ENCODE data around the gene AOPEP. TPM values are rescaled to one million over a fixed set of nuclear protein-coding genes. Genes with fewer than 3 reads are reported as not detected.
A peak's percentile ranks its signal among the peaks of the same experiment; 100 is the strongest.

Gene AOPEP
- total RNA-seq, 1 donor from 2014 or later: 75.3 TPM

DNA sequence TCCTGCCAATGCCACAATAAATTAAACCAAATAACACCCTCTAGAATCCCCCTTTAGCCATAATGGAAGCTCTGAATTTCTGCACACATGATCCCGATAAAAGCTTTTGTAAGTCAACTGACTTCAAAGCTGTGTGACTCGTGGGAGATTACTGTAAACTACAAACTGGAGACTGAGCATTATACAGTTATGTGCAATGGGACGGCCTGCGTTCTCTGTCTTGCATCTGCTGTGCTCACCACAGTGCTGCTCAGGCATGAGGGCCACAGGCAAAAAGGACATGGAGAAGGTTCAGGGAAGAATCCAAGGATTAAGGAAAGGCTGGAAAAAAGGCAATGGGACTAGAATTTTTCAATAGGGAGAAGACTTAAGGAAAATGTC lies 406.8 kb downstream of the AOPEP start:
- Histone ChIP-seq H3K9ac (ENCODE audit: low read length) (no peak overlapping the region), H3K4me2 (ENCODE audit: low read length) (no peak overlapping the region), H3K4me1 (ENCODE audit: insufficient read depth, low read length) (no peaks in the 10 kb centered on the region), H3K27ac (ENCODE audit: low read depth, low read length) (no peak overlapping the region), H3K9me3 (ENCODE audit: insufficient read depth, low read depth, low read length) (no peaks in the 10 kb centered on the region), H2AFZ (ENCODE audit: low read depth, low read length) (no peak overlapping the region), H3K27me3 (ENCODE audit: insufficient read depth, low read length) (no peaks in the 10 kb centered on the region), H3K79me2 (ENCODE audit: insufficient read depth, low read length) (no peaks in the 10 kb centered on the region), H3K4me3 (ENCODE audit: insufficient read depth, low read depth, low read length) (no peak overlapping the region), H3K36me3 (ENCODE audit: insufficient read depth, low read length) (no peaks in the 10 kb centered on the region), H4K20me1 (ENCODE audit: insufficient read depth, low read length) (no peaks in the 10 kb centered on the region)
- FAIRE-seq: no peak
- TF ChIP-seq EZH2 (IDR thresholded peaks at IDR 0.05; ENCODE audit: insufficient read depth, low read length): no peak
- TF ChIP-seq, protein P1, sequence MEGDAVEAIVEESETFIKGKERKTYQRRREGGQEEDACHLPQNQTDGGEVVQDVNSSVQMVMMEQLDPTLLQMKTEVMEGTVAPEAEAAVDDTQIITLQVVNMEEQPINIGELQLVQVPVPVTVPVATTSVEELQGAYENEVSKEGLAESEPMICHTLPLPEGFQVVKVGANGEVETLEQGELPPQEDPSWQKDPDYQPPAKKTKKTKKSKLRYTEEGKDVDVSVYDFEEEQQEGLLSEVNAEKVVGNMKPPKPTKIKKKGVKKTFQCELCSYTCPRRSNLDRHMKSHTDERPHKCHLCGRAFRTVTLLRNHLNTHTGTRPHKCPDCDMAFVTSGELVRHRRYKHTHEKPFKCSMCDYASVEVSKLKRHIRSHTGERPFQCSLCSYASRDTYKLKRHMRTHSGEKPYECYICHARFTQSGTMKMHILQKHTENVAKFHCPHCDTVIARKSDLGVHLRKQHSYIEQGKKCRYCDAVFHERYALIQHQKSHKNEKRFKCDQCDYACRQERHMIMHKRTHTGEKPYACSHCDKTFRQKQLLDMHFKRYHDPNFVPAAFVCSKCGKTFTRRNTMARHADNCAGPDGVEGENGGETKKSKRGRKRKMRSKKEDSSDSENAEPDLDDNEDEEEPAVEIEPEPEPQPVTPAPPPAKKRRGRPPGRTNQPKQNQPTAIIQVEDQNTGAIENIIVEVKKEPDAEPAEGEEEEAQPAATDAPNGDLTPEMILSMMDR (IDR thresholded peaks at IDR 0.05; ENCODE audit: insufficient read depth, low read depth, low read length): no peak
- H3K27me3 Mint-ChIP-seq (ENCODE audit: low read depth, unreplicated experiment): peaks cover 2% of the 10 kb centered on the region
- DNase-seq (ENCODE audit: low read depth): no peak
- no peaks in the 10 kb centered on the region for H3K9me3 Mint-ChIP-seq (ENCODE audit: unreplicated experiment)
- H3K36me3 Mint-ChIP-seq (ENCODE audit: low read depth, unreplicated experiment): peaks cover 3% of the 10 kb centered on the region
- peak overlapping the region; percentile 1 for H3K27ac Mint-ChIP-seq (ENCODE audit: unreplicated experiment)
- no peak overlapping the region for H3K4me3 Mint-ChIP-seq (ENCODE audit: unreplicated experiment)
- peaks cover 18% of the 10 kb centered on the region for H3K4me1 Mint-ChIP-seq (ENCODE audit: low read depth, unreplicated experiment)

DNA sequence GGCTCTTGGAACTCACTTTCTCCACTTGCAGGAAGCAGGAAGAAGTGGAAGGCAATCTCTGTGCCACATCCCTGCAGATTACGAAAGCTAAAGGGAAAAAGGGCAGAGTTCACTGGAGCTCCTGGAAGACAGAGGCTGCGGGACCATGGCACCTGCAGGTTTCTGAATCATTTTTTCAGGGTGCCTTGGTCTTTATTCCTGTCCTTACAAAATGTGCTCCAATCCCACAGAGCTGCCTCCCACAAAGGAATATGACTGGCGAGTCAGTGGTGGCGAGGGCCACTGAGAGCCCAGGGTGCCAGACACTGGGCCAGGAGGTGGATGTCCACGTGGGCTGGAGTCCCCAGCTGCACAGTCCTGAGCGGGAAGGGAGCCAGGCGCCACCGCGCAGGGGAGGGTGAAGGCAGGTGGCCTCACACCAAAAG lies 408.0 kb downstream of the AOPEP start:
- H3K36me3 Mint-ChIP-seq (ENCODE audit: low read depth, unreplicated experiment): peaks cover 7% of the 10 kb centered on the region
- Histone ChIP-seq H3K4me3 (ENCODE audit: insufficient read depth, low read depth, low read length) (no peak overlapping the region), H3K79me2 (ENCODE audit: insufficient read depth, low read length) (no peaks in the 10 kb centered on the region), H3K4me1 (ENCODE audit: insufficient read depth, low read length) (no peaks in the 10 kb centered on the region), H3K9me3 (ENCODE audit: insufficient read depth, low read depth, low read length) (no peaks in the 10 kb centered on the region), H2AFZ (ENCODE audit: low read depth, low read length) (no peak overlapping the region), H3K36me3 (ENCODE audit: insufficient read depth, low read length) (no peaks in the 10 kb centered on the region), H4K20me1 (ENCODE audit: insufficient read depth, low read length) (no peaks in the 10 kb centered on the region), H3K27me3 (ENCODE audit: insufficient read depth, low read length) (no peaks in the 10 kb centered on the region), H3K4me2 (ENCODE audit: low read length) (no peak overlapping the region), H3K27ac (ENCODE audit: low read depth, low read length) (no peak overlapping the region), H3K9ac (ENCODE audit: low read length) (no peak overlapping the region)
- H3K4me1 Mint-ChIP-seq (ENCODE audit: low read depth, unreplicated experiment): peaks cover 18% of the 10 kb centered on the region
- no peak for FAIRE-seq
- no peak overlapping the region for H3K4me3 Mint-ChIP-seq (ENCODE audit: unreplicated experiment)
- no peak for TF ChIP-seq EZH2 (IDR thresholded peaks at IDR 0.05; ENCODE audit: insufficient read depth, low read length)
- TF ChIP-seq, protein P1 (IDR thresholded peaks at IDR 0.05; ENCODE audit: insufficient read depth, low read depth, low read length): no peak
- DNase-seq (ENCODE audit: low read depth): no peak
- H3K27me3 Mint-ChIP-seq (ENCODE audit: low read depth, unreplicated experiment): peaks cover 2% of the 10 kb centered on the region
- no peak overlapping the region for H3K27ac Mint-ChIP-seq (ENCODE audit: unreplicated experiment)
- no peaks in the 10 kb centered on the region for H3K9me3 Mint-ChIP-seq (ENCODE audit: unreplicated experiment)

DNA sequence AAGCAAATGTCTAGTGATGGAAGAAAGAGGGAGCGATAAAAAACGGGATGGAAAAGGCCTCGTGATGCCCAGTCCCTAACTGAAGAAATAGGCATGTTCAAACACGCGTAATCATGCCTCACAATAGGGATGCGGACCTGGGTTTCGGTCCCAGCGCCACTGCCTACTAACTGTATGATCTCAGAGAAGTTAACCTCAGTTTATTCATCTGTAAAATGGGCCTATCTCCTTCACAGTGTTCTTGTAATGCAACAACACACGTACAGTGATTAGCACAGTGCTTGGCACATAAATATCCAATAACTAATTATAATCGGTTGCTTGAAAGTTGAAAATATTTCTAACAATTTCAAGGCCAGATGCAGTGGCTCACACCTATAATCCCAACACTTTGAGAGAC lies 409.3 kb downstream of the AOPEP start:
- no peaks in the 10 kb centered on the region for H3K4me1 ChIP-seq (ENCODE audit: insufficient read depth, low read length)
- H3K79me2 ChIP-seq (ENCODE audit: insufficient read depth, low read length): no peaks in the 10 kb centered on the region
- peaks cover 2% of the 10 kb centered on the region for H3K27me3 Mint-ChIP-seq (ENCODE audit: low read depth, unreplicated experiment)
- no peak overlapping the region for H3K4me3 Mint-ChIP-seq (ENCODE audit: unreplicated experiment)
- no peaks in the 10 kb centered on the region for H3K9me3 Mint-ChIP-seq (ENCODE audit: unreplicated experiment)
- no peak overlapping the region for H3K9ac ChIP-seq (ENCODE audit: low read length)
- H3K4me3 ChIP-seq (ENCODE audit: insufficient read depth, low read depth, low read length): no peak overlapping the region
- H3K4me1 Mint-ChIP-seq (ENCODE audit: low read depth, unreplicated experiment): peaks cover 16% of the 10 kb centered on the region
- no peak for FAIRE-seq
- no peak for DNase-seq (ENCODE audit: low read depth)
- no peak overlapping the region for H3K4me2 ChIP-seq (ENCODE audit: low read length)
- no peaks in the 10 kb centered on the region for H3K27me3 ChIP-seq (ENCODE audit: insufficient read depth, low read length)
- TF ChIP-seq, protein P1 (IDR thresholded peaks at IDR 0.05; ENCODE audit: insufficient read depth, low read depth, low read length): no peak
- no peak for TF ChIP-seq EZH2 (IDR thresholded peaks at IDR 0.05; ENCODE audit: insufficient read depth, low read length)
- H3K27ac ChIP-seq (ENCODE audit: low read depth, low read length): no peak overlapping the region
- no peak overlapping the region for H2AFZ ChIP-seq (ENCODE audit: low read depth, low read length)
- peaks cover 7% of the 10 kb centered on the region for H3K36me3 Mint-ChIP-seq (ENCODE audit: low read depth, unreplicated experiment)
- H3K36me3 ChIP-seq (ENCODE audit: insufficient read depth, low read length): no peaks in the 10 kb centered on the region
- no peak overlapping the region for H3K27ac Mint-ChIP-seq (ENCODE audit: unreplicated experiment)
- no peaks in the 10 kb centered on the region for H4K20me1 ChIP-seq (ENCODE audit: insufficient read depth, low read length)
- H3K9me3 ChIP-seq (ENCODE audit: insufficient read depth, low read depth, low read length): no peaks in the 10 kb centered on the region

Small RNA genes within 50 kb of the gene (microRNA-seq; reads per million reads assigned to microRNA genes)
- gene MIR2278 (23.3 reads per million, percentile 48 among the genes with 10 or more reads in this experiment), gene MIR23B (40,239 reads per million, percentile 99 among the genes with 10 or more reads in this experiment), gene MIR24-1 (not detected), gene MIR27B (6,687 reads per million, percentile 94 among the genes with 10 or more reads in this experiment), gene MIR3074 (not detected), gene MIR6081 (not detected)

Other genes starting within 250 kb of the AOPEP start
- 3.9 and 5.2 TPM in 2 replicates for gene PCAT7, start 171.6 kb upstream of the AOPEP start, total RNA-seq
- not detected in 2 replicates for gene FBP2, start 132.9 kb upstream of the AOPEP start, total RNA-seq
- gene FBP1, start 87.2 kb upstream of the AOPEP start, total RNA-seq: 0.25 TPM in 1 of 2 replicates, not detected in the other

Data from astrocyte (in vitro differentiated cells and primary cell).